Measurements from ENCODE around the gene MYO18B. TPM values are rescaled to one million over a fixed set of nuclear protein-coding genes. Genes with fewer than 3 reads are reported as not detected.

Gene MYO18B
- total and polyA plus RNA-seq, 7 donors, result 79.3 to 434 (median 273) TPM

GRCh38 chr22:25765801-25766200 is 23.8 kb downstream of the MYO18B start:
- Histone ChIP-seq H3K36me3 (ENCODE audit: insufficient read depth in 1 of 2, low read depth in 1 of 2) (peaks cover 7 to 94% of the 10 kb centered on the region in 2 donors), H3K4me1 (peaks cover 7% of the 10 kb centered on the region), H3K27me3 (ENCODE audit: insufficient read depth in 3 of 3, low read length in 2 of 3) (no peaks in the 10 kb centered on the region), H3K27ac (peak overlapping the region; percentile 92), H3K9me3 (peaks cover 4% of the 10 kb centered on the region), H3K4me3 (no peak overlapping the region)
- TF ChIP-seq CTCF (IDR thresholded peaks at IDR 0.05), result no peak
- ATAC-seq (no peak), DNase-seq (no peak)
- intact Hi-C loops (cut with DNase I), result no loop called here
- 36 to 54% (median 39%) methylated on average over 4 of the region's 4 CpGs for WGBS, 3 donors

GRCh38 chr22:25766418-25766817 is 24.4 kb downstream of the MYO18B start:
- no peak for ATAC-seq
- Histone ChIP-seq H3K4me3 (no peak overlapping the region), H3K27ac (peak overlapping the region; percentile 92), H3K36me3 (ENCODE audit: insufficient read depth in 1 of 2, low read depth in 1 of 2) (peaks cover 7 to 94% of the 10 kb centered on the region in 2 donors), H3K27me3 (ENCODE audit: insufficient read depth in 3 of 3, low read length in 2 of 3) (no peaks in the 10 kb centered on the region), H3K4me1 (peaks cover 7% of the 10 kb centered on the region), H3K9me3 (peaks cover 4% of the 10 kb centered on the region)
- intact Hi-C loops (cut with DNase I), result no loop called here
- TF ChIP-seq CTCF (IDR thresholded peaks at IDR 0.05), result no peak
- DNase-seq, result no peak
- 95 to 100% (median 95%) methylated on average over 3 of the region's 3 CpGs for WGBS, 3 donors

DNA sequence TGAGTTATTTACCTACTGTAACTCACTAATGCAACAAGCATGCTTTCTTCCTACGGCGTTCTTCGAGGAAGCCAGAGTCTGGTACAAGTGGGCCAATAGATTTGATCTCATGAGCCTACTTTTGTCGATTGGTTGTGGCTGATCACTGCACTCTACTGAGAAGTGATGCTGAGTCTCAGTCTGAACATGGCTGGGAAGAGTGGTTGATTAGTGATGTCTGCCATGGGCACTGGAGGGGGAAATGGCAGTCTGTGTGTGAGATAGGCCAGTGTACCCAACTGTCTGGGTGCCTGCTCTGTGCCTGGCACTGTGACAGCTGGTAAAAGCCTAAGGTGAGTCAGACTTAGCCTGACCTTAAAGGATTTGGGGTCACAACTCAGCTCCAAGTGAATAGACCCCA is 28.3 kb downstream of the MYO18B start:
- no peak for TF ChIP-seq CTCF (IDR thresholded peaks at IDR 0.05)
- intact Hi-C loops (cut with DNase I), result loop anchor here in 1 of 2 donors (5.0 kb wide), 1 partner anchor 68 kb away; no protein-coding TSS in a partner anchor
- H3K27me3 ChIP-seq (ENCODE audit: insufficient read depth in 3 of 3, low read length in 2 of 3), result no peaks in the 10 kb centered on the region
- 92 to 96% (median 94%) methylated on average over 4 of the region's 4 CpGs for WGBS, 3 donors
- no peak overlapping the region for H3K4me3 ChIP-seq
- H3K4me1 ChIP-seq, result peaks cover 5% of the 10 kb centered on the region
- H3K36me3 ChIP-seq (ENCODE audit: insufficient read depth in 1 of 2, low read depth in 1 of 2), result peaks cover 6 to 96% of the 10 kb centered on the region in 2 donors
- peak in 1 of 2 donors; percentile 23 for DNase-seq
- H3K9me3 ChIP-seq, result peaks cover 4% of the 10 kb centered on the region
- peak overlapping the region; percentile 27 for H3K27ac ChIP-seq
- ATAC-seq, result peak in 3 of 4 donors; percentile 10 to 32 (median 17)

DNA sequence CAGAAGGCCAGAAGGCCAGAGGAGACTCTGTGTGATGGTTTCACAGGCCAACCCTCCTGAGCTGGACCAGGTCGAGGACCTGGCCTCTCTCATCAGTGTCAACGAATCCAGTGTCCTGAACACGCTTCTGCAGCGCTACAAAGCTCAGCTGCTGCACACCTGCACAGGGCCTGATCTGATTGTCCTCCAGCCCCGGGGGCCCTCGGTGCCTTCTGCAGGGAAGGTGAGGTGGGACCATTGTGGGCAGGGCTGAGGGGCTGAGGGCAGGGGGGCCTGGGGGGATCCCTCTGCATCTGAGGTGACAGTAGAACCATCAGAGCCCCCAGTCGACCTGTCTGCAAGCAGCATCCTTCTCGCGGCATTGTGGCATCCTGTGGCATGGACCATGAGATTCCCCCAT is 30.3 kb downstream of the MYO18B start:
- DNase-seq (peak in 1 of 2 donors; percentile 35), ATAC-seq (peak in 3 of 4 donors; percentile 2 to 20 (median 10))
- WGBS, 3 donors, result 44 to 61% (median 51%) methylated on average over 9 of the region's 9 CpGs
- Histone ChIP-seq H3K9me3 (no peaks in the 10 kb centered on the region), H3K27ac (no peak overlapping the region), H3K36me3 (ENCODE audit: insufficient read depth in 1 of 2, low read depth in 1 of 2) (peaks cover 6 to 98% of the 10 kb centered on the region in 2 donors), H3K4me1 (no peaks in the 10 kb centered on the region), H3K4me3 (no peak overlapping the region), H3K27me3 (ENCODE audit: insufficient read depth in 3 of 3, low read length in 2 of 3) (no peaks in the 10 kb centered on the region)
- TF ChIP-seq CTCF (IDR thresholded peaks at IDR 0.05), result no peak
- intact Hi-C loops (cut with DNase I), result loop anchor here in 1 of 2 donors (2.0 to 5.0 kb wide), 2 partner anchors 70 to 309 kb away; no protein-coding TSS in a partner anchor

DNA sequence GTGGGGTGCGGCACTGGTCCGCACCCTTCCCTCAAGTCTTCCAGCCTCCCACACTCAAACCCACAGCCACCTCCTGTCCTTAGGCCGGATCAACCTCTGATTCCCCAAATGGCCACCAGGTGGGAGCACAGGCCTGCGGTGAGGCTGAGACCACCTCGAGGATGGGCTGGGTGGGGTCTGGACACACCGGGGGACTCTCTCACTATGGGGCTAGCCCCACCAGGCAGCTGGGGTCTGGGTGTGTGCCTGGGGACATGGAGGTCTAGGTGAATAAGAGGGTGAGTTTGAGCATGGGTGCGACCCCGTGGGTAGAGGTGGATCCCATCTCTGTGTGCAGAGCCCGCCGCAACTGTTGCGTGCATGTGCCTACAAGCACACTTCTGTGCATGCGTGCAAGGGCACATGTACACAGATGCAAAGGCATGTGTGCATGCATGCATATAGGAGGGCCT is 32.6 kb downstream of the MYO18B start:
- intact Hi-C loops (cut with DNase I), result loop anchor here (5.0 kb wide), 2 partner anchors 72 to 312 kb away; no protein-coding TSS in a partner anchor
- Histone ChIP-seq H3K36me3 (ENCODE audit: insufficient read depth in 1 of 2, low read depth in 1 of 2) (peaks cover 6 to 99% of the 10 kb centered on the region in 2 donors), H3K27me3 (ENCODE audit: insufficient read depth in 3 of 3, low read length in 2 of 3) (no peaks in the 10 kb centered on the region), H3K4me1 (no peaks in the 10 kb centered on the region), H3K4me3 (no peak overlapping the region), H3K27ac (no peak overlapping the region), H3K9me3 (no peaks in the 10 kb centered on the region)
- 65 to 73% (median 66%) methylated on average over 12 of the region's 12 CpGs for WGBS, 3 donors
- DNase-seq (peak in 1 of 2 donors; percentile 37), ATAC-seq (peak in 1 of 4 donors; percentile 2)
- peak; percentile 8 for TF ChIP-seq CTCF (IDR thresholded peaks at IDR 0.05)

Data from psoas muscle (tissue), 8 donors.